Kidney tubule cell (primary cell): ENCODE data around the gene RNF112.

ENCODE experiments used
- DNase-seq: peaks from one replicate; pipeline ENCODE4 v3.0.0-alpha.2; 2018; ENCODE audit warnings: low spot score

Gene RNF112

DNA sequence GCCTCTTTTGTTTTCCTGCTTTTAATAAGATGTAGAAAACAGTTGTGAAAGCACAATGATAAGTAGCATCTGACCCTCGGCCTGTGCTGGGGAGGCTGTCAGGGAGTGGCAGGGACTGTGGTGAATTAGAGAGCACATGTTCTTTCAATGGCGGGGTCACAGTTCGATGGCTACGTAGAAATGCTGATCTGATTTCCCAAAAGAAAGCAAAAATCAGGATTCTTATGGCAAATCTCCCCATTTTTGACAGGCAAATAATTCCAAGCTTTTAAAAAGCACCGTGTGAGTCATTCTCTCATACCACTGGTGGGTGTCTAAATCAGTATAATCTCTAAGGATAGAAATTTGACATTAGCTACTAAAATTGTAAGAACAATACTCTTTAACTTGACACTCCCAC is 36.9 kb upstream of the RNF112 start:
- DNase-seq: no peak

DNA sequence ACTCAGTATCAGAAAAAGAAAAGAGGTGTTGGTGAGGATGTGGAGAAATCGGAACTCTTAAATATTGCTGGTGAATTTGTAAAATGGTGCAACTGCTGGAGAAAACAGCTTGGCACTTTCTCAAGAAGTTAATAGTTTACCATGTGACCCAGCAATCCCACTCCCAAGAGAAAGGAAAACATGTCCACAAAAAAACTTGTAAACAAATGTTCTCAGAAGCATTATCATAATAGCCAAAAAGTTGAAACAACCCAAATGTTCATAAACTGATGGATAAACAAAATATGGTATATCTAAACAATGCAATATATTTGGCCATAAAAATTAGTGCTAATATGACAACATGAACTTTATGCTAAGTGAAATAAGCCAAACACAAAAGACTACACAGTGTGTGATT is 35.3 kb upstream of the RNF112 start:
- no peak for DNase-seq

DNA sequence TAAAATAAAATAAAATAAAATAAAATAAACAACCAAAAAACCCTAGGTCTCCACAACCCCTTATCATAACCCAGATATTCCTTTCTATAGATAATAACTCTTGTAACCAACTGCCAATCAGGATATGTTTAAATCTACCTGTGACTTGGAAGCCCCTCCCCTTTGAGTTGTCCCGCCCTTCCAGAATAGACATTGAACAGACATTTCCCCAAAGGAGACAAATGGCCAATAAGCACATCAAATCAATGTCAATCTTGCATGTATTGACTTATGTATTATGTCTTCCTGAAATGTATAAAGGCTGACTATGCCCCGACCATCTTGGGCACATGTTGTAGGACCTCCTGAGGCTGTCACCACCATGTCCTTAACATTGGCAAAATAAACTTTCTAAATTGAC is 34.2 kb upstream of the RNF112 start:
- peak; percentile 26 for DNase-seq

DNA sequence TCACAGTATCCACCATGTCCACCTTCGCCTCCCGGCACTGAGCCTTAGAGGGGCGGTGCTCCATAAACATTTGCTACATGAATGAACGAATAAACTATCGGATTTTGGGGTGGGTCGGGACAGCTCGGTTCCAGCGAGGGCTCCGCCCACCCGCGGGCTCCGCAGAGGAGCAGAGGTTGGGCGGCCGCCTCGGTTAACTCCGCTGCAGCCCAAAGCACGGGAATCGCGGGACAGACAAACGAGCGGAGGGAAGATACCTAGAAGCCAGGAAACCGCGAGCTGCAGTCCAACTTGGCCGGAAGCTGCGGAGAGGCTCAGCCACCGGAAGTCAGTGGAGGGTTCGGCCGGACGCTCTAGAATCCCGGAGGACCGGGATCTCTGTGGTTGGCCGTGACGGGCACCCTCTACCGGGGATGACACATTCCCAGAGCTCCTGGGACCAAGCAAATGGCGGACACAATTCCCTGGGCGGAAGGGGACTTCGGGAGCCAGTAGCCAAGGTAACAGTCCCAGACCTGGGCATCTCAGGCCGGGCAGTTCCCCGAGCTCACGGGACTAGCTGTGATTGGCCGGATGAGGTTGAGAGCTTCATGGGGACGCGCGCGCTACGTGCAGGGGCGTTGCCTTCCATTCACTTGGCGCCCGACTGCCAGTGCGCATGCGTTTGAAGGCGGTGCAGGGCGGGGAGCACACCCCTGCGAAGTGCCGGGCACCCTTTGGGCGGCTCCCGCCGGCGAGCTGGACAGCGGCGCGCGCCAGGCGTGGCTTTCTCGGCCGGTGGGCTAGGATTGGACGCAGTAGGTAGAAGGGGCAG is 33.2 kb upstream of the RNF112 start:
- DNase-seq: peak; percentile 99

DNA sequence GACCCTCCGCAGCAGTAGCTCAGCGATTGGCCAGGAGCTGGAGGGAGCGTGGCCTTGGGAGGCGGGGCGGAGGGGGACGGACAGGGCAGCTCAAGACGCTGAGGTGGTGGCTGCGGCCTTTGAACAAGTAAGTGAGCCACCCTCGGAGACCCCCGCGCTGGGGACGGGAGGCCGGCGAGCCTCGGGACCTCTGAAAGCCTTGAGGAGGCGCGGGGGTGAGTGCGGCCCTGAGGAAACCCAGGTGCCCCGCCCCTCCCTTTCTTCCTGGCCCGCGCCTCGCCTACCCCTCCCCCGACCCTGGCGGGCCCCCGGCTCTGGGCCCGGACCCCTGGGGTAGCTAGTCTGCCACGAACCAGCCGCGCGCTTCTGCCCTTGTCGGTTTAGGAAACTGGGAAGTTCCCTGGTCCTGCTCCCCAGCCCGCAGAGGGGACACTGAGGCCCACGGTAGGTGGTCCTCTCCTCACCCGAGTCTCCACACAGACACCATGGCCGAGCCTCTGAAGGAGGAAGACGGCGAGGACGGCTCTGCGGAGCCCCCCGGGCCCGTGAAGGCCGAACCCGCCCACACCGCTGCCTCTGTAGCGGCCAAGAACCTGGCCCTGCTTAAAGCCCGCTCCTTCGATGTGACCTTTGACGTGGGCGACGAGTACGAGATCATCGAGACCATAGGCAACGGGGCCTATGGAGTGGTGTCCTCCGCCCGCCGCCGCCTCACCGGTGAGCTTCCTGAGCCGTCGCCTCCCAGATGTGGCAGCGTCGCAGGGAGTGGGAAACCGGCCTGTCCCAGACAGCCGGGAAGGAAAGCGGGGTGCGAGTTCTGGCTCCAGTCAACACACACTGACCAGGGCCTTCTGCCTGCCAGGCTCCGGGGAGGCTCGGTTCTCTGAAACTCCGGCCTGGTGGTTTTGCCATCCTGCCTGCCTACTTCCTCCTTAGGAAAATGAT is 32.3 kb upstream of the RNF112 start, which contains the start of gene MAPK7:
Gene MAPK7, plus strand, starts transcription at position 83 of the 945 bp plus-strand sequence. Its CDS starts 403 bp downstream, at position 486.
- DNase-seq: peak; percentile 10

DNA sequence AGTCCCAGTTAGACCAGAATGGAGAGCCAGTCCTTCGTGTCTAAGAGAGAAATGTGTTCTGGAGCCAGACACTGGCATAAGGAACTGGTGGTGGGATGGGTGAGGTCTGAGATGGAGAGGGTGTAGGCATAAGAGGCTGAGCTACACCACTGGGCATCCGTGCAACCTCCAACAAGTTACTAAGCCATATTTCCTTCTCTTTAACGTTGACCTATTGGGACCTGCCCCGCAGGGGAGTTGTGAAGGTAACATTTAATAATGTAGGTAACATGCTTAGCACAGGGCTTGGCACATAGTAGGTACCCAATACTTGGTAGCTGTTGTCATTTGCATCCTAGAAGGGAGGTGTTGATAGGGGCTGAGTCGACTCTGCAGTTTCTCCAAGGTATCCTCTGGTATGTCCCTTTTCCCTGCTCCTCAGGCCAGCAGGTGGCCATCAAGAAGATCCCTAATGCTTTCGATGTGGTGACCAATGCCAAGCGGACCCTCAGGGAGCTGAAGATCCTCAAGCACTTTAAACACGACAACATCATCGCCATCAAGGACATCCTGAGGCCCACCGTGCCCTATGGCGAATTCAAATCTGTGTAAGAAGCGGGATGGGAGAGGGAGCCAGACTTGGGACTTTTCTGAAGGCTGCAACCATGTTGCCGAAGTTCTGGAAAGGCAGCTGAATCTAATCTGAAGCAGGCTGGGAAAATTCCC is 31.5 kb upstream of the RNF112 start:
- DNase-seq: no peak

DNA sequence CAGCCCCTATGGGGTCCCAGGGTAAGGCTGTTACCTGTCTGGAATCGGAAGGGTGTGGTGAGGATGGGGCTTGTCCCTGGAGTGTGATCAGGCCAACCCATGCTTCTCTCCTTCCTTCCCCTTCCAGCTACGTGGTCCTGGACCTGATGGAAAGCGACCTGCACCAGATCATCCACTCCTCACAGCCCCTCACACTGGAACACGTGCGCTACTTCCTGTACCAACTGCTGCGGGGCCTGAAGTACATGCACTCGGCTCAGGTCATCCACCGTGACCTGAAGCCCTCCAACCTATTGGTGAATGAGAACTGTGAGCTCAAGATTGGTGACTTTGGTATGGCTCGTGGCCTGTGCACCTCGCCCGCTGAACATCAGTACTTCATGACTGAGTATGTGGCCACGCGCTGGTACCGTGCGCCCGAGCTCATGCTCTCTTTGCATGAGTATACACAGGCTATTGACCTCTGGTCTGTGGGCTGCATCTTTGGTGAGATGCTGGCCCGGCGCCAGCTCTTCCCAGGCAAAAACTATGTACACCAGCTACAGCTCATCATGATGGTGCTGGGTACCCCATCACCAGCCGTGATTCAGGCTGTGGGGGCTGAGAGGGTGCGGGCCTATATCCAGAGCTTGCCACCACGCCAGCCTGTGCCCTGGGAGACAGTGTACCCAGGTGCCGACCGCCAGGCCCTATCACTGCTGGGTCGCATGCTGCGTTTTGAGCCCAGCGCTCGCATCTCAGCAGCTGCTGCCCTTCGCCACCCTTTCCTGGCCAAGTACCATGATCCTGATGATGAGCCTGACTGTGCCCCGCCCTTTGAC is 30.3 kb upstream of the RNF112 start:
- DNase-seq: no peak

DNA sequence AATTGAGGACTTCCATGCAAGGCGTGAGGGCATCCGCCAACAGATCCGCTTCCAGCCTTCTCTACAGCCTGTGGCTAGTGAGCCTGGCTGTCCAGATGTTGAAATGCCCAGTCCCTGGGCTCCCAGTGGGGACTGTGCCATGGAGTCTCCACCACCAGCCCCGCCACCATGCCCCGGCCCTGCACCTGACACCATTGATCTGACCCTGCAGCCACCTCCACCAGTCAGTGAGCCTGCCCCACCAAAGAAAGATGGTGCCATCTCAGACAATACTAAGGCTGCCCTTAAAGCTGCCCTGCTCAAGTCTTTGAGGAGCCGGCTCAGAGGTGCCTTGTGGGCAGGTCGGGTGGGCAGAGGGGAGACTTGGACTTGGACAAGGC is 29.7 kb upstream of the RNF112 start:
- DNase-seq: no peak

DNA sequence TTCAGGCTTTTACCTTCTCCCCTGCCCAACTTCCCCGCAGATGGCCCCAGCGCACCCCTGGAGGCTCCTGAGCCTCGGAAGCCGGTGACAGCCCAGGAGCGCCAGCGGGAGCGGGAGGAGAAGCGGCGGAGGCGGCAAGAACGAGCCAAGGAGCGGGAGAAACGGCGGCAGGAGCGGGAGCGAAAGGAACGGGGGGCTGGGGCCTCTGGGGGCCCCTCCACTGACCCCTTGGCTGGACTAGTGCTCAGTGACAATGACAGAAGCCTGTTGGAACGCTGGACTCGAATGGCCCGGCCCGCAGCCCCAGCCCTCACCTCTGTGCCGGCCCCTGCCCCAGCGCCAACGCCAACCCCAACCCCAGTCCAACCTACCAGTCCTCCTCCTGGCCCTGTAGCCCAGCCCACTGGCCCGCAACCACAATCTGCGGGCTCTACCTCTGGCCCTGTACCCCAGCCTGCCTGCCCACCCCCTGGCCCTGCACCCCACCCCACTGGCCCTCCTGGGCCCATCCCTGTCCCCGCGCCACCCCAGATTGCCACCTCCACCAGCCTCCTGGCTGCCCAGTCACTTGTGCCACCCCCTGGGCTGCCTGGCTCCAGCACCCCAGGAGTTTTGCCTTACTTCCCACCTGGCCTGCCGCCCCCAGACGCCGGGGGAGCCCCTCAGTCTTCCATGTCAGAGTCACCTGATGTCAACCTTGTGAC is 29.1 kb upstream of the RNF112 start:
- DNase-seq: no peak

DNA sequence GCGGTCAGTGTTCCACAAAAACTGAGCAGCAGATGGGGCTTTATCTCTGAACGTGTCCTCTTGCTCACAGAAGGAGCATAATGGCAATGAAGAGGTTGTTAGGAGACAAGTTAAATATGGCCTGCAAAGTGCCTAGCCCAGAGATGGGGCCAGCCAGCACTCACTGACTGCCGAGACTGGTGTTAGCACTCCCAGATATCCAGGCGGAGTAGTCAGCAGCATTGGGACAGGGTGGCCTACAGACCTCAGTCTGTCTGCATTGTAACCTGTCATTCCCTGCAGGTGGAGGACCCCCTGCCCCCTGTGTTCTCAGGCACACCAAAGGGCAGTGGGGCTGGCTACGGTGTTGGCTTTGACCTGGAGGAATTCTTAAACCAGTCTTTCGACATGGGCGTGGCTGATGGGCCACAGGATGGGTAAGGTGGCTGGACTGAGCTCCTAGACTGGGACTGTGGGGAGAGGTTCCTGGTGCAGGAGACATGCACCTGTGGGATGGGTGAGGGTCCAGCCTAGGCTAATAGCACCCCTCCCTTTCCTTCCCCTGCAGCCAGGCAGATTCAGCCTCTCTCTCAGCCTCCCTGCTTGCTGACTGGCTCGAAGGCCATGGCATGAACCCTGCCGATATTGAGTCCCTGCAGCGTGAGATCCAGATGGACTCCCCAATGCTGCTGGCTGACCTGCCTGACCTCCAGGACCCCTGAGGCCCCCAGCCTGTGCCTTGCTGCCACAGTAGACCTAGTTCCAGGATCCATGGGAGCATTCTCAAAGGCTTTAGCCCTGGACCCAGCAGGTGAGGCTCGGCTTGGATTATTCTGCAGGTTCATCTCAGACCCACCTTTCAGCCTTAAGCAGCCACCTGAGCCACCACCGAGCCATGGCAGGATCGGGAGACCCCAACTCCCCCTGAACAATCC is 28.2 kb upstream of the RNF112 start:
- no peak for DNase-seq

DNA sequence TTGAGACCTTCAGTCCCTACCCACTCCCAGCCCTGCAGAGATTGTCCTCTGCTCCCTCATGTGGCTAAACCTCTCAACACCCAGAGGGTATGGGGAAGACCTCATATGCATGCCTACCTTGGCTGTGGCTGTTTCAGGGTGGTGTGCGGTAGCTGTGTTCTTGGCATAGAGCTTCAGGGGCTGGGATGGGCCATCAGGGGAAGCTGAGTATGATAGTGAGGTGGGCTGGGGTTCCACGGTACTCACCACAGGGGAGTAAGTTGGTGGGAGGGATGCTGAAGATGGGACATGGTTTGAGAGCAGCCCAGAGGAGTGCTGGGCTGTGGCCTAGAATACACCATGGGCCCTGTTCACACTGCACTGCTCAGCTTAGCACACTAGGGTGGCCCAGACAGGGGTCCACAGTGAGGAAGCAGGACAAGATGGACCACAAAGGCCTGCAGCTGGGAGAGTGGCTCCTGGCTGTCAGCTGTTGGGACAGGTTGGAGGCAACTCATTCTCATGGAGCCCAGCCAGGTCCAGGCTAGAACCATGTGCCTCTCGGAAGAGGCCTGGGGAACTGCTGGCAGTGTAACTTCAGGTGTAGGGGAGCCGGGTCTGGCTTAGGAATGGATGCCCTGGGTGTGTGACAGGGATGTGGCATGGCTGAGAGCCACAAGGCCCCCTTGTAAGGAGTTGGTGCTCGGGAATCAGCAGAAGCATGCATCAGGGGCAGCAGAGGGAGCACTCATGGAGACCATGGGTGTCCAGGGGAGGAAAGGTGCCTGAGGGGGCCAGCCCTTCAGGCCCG is 27.2 kb upstream of the RNF112 start:
- DNase-seq: no peak

DNA sequence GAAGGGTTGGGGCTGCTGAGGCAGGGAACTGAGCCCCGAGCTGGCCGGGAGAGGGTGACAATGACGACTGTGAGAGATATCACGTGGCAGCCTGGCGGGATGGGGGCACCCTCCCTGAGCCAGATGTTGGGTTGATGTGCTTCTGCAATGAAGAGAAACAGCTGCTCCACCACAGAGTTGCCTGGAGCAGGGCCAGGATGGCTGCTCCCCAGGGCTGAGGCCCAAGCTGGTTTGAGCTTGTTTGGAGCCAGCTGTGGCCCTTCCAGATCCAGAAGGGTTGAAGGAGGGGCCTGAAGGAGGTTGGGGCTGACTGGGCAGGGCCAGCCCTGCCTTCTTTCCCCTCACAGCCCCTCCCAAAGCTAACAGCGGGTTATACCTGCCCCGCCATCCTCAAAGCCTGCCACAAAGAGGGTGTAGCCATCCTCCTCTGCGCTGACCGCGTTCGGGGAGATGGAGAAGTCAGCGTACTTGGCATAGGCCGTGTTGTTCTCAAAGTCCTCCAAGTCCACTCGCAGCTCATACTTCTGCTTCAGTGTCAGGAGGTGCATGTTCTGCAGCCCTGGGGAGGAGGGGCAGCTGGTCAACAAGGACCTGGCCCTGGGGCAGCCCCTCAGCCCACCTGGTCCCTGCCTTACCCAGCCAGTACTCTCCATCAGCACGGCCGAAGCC is 26.2 kb upstream of the RNF112 start:
- DNase-seq: no peak

DNA sequence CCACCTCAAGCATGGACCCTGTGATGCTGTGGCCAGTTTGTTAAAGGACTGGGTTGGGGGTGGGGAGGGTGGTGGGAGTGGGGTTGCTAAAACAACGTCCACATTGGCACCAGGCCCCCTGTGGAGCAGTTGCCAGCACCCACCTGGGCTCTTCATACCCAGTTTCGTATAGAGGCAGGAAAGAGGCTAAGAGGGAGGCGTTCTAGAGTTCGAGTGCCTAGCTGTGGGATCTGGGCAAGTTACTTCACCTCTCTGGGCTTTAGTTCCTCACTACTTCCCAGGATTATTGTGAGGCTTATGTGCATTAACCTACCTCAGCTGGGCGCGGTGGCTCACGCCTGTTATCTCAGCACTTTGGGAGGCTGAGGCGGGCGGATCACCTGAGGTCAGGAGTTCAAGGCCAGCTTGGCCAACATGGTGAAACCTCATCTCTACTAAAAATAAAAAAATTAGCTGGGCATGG is 25.5 kb upstream of the RNF112 start:
- no peak for DNase-seq

DNA sequence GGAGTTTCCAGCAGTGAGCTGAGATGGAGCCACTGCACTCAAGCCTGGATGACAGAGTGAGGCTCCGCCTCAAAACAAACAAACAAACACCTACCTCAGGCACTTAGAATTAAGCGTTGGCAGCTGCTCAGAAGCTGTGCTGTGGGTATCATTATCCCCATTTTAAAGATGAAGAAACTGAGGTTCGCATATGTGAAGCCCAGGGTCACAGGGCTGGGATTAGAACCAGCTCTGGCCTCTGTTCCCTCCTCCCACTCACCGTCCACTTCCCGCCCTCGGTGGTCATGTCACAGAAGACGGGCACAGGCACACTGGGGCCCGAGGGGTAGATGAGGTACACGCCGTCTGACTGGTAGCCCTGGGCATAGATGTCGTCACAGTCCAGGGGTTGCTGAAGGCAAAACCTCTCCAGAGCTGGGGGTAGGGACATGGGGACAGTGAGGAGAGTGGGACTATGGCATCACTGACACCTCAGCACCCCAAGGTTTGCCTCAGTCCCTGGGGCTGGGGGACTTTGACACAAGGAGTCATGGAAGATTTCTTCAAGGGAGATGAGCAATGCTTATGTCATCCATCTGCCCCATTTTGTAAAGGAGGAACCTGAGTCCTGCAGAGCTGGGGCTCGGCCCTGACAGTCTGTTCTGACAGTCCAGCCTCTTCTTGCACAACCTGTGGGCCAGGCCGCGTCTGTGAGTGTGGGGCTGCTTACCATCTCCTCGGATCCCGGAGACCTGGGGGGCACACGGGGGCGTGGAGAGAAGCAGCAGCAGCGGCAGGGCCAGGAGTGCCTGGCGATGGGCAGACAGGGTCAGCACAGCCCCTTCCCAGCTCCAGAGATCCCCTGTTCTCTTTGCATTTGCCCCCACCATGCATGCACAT is 24.7 kb upstream of the RNF112 start:
- peak; percentile 75 for DNase-seq

DNA sequence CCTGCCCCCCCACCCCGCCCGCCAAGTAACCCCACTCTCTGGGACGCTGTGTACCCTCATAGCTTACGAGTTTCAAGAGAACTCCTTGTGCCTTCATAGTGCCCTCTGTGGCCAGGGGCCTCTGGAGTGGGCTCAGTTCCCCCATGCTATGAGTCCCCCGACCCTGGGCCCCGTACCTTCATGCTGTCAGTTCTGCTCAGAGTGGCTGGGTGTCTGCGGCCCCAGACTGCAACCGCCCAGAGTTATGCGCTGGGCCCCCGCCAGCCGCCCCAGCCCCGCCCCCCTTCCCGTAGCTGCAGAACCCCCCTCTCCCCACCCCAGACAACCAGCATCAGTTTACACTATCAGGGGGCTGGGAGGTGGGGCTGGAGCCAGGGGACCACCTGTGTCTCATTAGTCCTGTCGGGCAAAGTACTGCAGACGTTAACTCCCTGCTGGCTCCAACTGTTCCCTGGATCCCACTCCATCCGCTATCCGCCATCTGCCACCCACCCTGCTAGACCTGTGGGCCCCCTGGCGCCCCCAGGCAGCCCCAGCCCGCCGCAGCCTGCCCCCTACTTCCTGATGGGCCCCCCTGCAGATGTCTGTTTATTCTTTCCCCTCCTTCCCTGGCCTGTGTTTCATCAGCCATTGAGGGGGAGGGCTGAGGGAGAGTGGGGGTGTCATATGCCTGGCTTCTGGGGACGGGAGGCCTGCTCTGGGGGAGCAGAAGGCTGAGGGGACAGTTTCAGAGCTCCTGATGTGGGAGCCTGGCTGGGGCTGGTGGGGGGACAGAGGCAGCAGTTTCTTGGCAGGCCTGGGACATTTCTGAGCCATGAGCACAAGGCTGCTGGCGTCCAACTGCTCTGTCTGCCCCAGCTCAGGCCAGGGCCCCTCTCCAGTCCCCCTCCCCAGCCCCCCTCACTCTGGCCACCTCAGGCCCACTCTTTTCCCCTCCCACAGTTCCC is 23.8 kb upstream of the RNF112 start, which contains the start of gene MFAP4:
Gene MFAP4, minus strand, starts transcription at position 217 of the 947 bp plus-strand sequence. Its CDS starts 35 bp downstream, at position 182.
- DNase-seq: no peak
